ENCODE data around the gene RNLS.
"Not testable (repeated sequence)": the region's sequence is repeated elsewhere in the genome, so short reads cannot be mapped to it uniquely, and the experiment has no call there.

Gene RNLS

DNA sequence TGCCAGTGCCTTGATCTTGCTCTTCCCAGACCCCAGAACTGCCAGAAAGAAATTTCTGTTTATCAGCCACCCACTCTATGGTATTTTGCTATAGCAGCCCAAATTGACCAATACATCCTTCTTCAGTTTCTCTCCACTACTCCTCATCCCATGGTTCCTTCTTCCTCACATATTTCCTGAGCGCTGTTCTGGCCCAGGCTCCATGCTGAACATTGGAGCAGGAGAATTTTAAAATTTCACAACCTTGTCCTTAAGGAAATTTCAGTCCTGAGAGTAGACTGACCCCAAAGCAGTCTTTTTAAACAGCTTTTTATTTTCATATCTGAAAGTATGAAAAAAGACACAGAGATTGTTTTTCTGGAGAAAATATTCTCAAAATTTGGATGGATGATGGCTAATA is 297.1 kb downstream of the RNLS start:
- DNase-seq = no peak

DNA sequence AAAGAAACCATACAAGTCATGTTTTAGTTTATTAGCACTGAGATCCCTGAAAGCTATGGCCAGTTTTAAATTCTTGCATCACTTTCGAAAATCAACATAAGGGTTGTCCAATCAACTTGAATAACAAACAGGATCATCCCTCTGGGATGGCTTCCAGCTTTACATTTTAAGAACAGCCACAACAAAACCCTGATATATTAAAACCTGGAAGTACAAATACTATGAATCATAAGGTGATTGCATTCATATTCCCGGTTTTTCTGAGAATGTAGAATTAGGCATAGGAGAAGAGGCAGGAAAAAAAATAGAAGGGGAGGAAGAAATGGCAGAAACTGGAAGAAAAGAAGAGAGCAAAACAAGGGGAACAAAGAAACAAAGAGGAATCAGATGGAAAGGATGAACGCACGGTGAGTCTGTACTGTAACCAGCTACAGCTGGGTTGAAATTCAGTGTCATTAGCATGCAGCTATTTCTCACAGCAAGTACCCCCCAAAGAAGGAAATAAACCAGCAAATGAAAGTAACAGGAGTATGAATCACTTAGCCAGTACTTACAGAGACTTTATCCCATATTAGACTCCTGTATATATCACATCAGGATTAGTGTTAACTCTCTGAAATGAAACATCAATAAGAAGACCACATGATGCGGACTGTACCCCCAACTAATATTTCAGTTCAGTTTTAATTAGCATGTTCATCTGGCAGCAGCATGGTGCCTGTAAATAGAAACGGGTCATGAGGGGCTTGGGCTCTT is 301.3 kb downstream of the RNLS start:
- no peak for DNase-seq

- no peak for DNase-seq
These were observed 302.6 kb downstream of the RNLS start for GRCh38 chr10:88280518-88280917.

DNA sequence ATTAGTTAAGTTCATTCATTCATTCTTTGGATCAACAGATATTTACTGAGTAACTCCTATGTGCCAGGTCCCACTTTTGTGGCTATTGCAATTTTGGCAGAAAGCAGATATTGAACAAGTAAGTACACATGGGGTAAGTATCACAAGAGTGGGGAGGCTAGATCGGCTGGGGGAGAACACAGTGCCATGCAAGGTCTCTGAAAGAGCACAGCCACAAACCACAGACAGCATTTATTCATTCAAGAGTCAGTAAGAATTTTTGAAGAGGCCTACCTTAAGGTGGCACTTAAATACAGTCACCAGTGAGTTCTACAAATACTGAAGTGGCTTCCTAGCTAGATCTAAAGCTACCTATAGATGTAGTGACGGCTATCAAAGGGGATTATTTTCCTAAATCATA is 304.2 kb downstream of the RNLS start:
- no peak for DNase-seq

GRCh38 chr10:88276945-88277344 is 306.2 kb downstream of the RNLS start:
- DNase-seq = not testable (repeated sequence)

- no peak for DNase-seq
These were observed 308.8 kb downstream of the RNLS start for GRCh38 chr10:88274286-88274685.

DNA sequence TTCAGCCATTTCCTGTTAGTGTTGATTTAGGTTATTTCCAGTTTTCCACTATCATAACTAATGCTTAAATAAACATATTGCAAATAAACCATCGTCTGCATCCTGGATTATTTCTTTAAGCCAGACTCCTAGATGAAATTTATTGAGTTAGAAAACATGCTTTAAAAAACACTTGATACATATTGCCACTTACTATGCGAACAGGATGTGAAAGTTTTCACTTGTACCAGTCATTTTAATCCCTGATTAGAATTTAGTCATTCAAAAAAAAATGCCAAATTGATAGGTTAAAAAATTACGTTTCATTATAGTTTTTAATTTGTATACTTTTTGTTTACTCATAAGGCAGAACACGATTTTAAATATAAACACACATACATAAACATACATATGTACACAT is 309.6 kb downstream of the RNLS start:
- no peak for DNase-seq

GRCh38 chr10:88271761-88272543 is 311.2 kb downstream of the RNLS start:
- peak in 1 of 2 experiments; percentile 8 for DNase-seq

DNA sequence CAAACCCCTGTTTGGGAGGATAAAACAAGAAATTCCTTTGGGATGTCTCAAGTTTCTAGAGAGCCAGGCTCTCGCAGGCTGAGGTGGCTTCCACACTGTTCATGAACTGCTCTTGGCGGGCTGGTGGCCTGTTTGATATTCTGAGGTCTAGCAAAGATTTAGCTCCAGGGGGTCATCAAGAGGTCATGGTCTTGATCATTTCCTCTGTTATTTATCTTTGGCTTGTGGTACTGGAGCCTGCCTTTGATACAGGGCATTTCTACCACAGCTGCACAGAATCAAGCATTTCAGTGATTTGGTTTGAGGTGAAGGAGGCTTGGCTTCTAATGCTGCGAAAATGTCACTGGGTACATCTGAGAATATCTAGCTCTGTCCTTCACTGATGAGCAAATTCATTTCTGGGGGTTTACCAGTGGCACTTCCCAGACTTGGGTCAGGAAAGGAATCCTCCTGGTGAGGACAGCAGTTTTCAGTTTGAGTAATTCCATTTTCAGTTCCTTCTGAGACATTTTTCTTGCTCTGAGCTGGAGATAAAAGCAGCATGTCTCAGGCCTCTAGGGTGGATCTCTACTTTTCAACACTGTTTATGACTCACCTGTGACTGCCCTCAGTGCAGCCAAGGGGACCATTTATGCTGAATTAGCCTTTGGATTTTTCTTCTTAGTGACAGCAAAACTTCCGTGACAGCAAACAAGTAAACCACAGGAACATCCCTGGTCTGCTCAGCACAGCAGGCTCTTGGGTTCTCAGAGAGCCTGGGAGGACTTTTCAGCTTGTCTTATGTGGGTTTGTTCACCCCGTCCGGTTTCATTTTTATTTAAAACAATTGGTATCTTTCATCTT is 312.0 kb downstream of the RNLS start:
- no peak for DNase-seq

- no peak for DNase-seq
These were observed 312.9 kb downstream of the RNLS start for GRCh38 chr10:88270061-88270808.

- no peak for DNase-seq
These were observed 320.4 kb downstream of the RNLS start for GRCh38 chr10:88262591-88263234.

DNA sequence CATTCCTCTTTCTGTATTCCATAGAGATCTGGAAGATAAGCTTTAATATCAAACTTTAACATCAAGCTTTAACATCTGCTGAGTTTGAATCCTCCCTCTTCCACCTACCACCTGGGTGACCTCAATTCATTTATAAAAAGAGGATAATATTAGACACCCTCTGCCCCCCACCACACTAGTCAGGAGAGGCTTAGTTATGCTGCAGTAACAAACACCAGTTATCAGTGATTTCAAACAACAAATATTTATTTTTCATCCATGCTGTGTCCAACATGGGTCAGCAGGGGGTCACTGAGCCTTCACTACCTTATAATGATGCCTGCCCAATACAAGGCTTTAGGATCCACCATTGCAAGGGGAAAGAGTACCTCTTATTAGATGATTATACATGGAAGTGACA is 322.0 kb downstream of the RNLS start:
- DNase-seq = no peak

- no peak for DNase-seq
These were observed 322.6 kb downstream of the RNLS start for GRCh38 chr10:88260329-88261051.

- DNase-seq = no peak
These were observed 323.7 kb downstream of the RNLS start for GRCh38 chr10:88259381-88259780.

DNA sequence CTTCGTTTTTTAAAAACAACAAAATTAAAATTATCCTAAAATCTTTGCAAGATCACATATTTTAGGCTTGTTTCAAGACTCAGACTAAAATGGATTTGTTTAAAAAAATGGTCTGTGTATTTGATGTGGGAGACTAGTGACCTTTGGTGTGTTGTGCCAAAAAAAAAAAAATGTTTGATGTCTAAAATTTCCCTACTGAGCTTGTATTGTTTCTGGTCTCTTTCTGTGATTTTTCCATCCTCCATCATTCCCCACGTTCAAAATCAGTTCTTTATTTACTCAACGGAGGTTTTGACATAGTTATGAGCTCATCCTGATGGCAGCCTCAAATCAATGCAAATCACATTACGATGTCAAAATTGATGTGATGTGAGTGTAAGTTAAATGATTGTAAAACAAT is 326.2 kb downstream of the RNLS start:
- no peak for DNase-seq

GRCh38 chr10:88256013-88256680 is 327.0 kb downstream of the RNLS start:
- no peak for DNase-seq

GRCh38 chr10:88254091-88254490 is 329.0 kb downstream of the RNLS start:
- DNase-seq = no peak

DNA sequence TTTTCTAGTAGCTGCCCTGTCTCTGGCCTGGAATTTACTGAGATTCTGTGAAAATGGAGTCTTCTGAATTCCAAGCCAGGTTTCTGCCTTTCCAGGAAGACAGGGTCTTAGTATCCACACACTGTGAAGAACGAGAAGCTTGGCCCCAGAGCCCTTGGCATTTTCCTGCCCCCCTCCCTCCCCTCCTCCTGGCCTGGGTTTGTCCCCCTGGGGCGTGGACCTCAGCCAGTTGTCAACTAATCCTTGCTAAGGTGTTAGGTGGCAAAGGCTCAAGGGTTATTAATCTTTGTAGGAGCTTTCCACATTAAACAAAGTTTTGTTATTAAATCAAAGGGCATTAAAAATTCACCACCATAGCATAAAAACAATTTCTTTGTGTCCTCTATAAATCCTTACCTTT is 329.5 kb downstream of the RNLS start:
- DNase-seq = peak; percentile 10 to 31

DNA sequence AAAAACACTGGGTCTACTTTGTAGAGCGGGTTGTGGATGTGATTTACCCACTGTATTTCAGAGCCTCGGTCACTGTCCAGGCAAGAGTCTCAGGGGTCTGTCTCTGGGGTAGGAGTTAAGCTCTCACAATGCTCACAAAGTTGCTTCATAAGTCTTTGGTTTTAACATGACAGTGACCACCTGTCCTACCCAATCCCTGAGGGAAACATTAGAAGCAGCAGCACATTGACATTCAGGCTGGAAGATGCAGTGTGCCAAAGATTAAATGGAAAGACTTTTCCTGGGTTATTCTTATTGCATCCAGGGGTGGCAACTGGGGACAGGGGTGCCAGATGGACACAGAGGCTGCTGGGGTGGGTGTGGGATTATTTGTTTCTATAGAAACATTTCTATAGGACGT is 330.0 kb downstream of the RNLS start:
- peak in 1 of 2 experiments; percentile 49 for DNase-seq

DNA sequence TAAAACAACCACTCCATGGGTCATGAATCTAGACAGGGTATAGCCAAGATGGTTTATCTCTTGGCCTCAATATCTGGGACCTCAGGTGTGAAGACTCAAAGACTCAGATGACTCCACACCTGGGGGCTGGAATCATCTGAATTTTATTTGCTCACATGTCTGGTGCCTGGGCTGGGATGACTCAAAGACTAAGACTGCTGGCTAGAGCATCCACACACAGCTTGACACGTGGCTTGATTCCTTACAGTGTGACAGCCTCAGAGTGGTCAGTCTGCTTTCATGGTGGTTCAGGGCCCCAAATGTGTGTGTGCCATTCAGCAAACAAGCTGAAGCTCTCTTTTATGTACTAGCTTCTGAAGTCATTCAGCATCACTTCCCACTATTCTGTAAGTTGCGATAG is 333.7 kb downstream of the RNLS start:
- DNase-seq = no peak

- DNase-seq = no peak
These were observed 336.4 kb downstream of the RNLS start for GRCh38 chr10:88246675-88247074.
